NCI-H1048 (cell line): ENCODE results near the gene CDK2AP2.
A peak's percentile ranks its signal among the peaks of the same experiment; 100 is the strongest.
"Not testable (repeated sequence)": the region's sequence is repeated elsewhere in the genome, so short reads cannot be mapped to it uniquely, and the experiment has no call there.

Experiments used
- DNase-seq: peaks from one replicate; lab custom pipeline; 2025; lab: John Stamatoyannopoulos, UW

Gene CDK2AP2

DNA sequence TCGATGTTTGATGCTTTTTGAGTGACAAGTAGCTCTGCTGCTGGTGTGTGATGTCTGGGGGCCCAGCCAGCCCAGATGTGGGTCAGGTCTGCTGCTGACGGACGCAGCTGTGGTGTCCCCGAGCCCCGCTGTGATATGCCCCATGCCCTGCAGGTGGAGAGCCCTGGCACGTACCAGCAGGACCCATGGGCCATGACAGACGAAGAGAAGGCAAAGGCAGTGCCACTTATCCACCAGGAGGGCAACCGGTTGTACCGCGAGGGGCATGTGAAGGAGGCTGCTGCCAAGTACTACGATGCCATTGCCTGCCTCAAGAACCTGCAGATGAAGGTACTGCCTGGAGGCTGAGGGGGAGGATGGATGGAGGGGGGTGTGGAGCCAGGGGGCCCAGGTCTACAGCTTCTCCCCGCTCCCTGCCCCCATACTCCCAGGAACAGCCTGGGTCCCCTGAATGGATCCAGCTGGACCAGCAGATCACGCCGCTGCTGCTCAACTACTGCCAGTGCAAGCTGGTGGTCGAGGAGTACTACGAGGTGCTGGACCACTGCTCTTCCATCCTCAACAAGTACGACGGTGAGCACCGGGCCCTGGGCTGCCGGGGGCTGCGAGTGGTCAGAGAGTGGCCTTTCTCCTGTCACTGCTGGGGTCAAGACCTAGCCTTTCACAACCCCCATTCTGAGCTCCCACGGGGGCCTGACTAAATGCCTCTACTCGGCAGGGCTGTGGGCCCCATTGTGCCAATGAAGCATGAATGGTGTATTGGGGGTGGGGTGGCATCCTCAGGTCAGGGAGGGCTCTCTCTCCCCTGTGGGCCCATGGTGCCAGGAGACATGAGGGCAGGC, 17.9 kb downstream of the CDK2AP2 start:
- no peak for DNase-seq

DNA sequence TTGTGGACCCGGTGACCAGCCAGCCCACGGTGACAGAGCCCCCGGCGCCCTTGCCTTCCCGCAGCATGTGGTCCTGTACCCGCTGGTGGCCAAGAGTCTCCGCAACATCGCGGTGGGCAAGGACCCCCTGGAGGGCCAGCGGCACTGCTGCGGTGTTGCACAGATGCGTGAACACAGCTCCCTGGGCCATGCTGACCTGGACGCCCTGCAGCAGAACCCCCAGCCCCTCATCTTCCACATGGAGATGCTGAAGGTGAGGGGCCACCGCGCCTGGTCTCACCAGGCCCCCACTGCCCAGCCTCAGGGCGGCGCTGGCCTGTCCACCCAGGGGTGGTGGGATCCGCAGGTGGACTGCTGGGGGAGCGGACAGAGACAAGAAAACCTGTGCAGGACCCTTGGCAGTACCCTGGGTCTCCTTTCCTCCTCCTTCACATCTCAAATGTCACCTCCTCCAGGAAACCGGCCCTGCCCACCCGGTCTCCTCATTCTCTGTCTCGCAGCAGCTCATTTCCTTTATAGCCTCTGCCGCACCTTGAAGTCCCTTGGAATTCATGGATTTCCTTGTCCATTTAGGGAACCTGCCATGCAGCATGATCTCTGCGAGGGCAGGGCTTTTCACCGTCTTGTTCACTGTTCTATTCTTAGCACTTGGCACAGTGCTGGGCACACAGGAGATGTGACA, 18.6 kb downstream of the CDK2AP2 start:
- DNase-seq: no peak

DNA sequence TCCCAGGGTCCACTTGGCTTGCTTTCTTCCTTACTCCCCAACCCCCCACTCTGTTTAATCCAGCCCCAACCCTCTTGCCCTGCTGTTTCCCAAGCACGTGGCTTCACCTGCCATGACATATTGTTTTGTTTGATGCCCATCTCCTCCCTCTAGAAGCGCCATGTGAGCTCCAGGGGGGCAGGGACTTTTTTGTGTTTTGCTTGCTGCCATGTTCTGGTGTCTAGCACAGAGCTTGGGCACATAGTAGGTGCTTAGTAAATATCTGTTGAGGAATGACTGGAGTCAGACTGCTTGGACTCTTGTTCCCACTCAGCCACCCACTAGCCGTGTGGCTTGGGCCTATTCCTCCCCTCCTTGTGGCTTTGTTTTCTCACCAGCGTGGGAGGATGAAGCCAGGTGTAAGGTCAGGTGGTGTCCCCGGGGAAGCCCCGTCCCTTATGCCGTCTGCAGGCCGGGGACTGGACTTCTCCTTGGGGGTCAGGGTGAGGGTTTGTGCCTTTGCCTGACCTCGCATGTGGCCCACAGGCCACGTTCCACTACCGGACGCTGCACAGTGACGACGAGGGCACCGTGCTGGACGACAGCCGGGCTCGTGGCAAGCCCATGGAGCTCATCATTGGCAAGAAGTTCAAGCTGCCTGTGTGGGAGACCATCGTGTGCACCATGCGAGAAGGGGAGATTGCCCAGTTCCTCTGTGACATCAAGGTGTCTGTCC, 21.3 kb downstream of the CDK2AP2 start:
- no peak for DNase-seq

DNA sequence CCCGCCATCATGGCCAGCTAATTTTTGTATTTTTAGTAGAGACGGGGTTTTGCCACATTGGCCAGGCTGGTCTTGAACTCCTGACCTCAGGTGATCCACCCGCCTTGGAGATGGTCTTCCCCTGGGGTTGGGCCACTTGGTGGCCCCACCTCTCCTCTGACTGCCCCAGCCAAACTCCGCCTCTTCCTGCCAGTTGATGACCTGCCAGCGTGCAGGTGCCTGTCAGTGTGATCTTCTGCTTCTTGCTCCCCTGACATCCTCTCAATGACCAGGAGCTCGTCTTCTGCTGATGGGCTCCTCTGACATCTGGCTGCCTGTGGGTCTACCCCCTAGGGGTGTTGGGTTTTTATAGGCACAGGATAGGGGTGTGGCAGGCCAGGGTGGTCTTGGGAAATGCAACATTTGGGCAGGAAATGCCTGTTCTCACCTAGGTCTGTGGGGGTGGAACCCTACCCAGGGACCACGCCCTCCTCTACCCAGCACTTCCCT, 22.0 kb downstream of the CDK2AP2 start:
- DNase-seq: not testable (repeated sequence)

DNA sequence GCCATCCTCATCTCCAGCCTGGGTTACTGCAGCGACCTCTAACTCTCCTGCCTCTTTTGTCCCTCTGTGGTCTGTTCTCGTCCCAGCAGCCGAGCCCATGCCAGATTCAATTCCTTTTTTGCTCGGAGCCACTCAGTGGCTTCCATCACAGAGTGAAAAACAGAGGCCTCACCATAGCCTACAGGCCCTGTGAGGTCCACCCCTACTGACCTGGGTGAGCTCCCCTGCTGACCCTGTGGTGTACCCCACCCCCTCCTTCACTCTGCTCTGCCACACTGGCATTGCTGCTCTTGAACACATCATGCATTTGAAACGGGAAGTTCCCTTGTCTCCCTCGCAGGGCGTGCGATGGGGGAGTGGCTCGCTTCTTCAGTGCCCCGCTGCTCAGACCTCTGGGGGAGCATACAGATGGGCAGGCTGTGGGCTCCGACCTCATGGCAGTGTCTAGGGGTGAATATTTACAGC, 23.1 kb downstream of the CDK2AP2 start:
- no peak for DNase-seq

DNA sequence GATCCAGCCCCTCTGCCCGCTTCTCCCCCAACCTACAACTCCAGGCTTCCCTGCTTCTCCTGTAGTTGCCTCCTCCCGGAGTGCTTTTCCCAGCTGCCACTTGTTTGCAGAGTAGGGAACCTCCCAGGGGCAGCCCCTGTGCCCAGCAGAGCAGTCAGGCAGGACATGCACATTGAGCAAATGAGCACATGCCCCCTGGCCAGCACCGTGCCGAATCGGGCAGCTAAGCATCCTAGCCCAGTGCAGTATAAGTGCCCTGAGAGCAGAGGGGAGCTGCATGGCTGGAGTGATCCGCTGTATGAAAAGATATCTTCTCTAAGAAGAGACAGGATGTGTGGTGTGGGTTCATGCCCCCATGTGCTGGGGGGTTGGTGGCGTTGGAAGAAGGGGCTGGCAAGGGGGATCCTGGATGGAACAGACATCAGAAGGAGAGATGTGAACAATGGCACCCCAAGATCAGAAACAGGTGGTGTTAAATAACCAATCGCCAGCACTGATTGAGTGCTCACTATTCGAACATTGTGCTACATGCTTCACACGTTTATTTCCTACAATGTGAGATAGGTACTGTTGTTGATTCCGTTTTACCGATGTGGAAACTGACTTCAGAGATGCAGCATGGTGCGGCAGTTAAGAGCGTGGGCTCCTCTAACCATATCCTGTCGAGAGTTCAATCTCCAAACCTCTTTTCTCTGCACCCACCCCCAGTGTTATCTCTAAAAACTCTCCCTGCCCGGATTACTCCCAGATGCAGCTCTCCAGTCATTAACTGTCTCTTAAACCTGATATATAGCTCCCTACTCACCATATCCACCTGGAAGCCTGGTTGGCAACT, 23.9 kb downstream of the CDK2AP2 start:
- no peak for DNase-seq

DNA sequence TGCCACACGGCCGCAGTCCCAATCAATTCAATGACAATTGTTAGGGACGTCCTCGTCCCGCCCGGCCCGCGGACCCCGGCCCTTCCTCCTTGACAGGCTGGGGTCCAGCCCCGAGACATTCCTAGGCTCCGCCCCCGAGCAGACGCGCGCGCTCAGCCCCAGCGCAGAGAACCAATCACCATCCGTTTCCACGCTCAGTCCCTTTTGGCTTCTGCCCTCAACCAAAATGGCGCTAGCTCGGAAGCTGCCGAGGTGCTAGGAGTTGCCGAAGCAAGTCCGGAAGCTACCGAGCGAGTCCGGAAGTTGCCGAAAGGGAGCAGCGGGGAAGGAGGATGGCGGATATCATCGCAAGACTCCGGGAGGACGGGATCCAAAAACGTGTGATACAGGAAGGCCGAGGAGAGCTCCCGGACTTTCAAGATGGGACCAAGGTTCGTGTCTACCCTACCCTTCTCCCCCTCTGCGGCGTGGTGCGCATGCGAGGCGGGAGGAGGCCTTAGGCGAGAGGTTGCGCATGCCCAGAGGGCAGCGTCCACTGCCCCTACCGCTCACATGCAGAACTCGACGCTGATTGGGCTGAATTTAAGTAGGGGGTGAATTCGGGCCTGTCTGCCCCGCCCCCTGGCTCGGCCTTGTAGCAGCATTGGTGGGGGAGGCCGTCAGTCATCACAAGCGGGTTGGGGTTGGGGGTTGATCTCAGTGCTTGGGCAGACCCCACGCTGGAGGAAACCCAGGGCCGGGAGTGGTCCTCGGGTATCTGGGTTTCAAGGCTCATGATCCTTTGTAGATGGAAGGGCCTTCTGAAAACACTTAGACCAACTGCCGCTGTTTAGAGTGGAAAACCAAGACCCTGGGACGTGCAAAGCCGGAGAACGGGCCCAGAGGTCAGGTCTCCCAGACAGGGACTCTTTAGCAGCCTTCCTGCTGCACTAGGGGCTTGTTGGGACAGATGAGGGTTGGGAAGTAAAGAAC, 24.8 kb downstream of the CDK2AP2 start, which contains the start of gene AIP:
AIP (plus strand) TSS at position 200 of the 972 bp plus-strand sequence; CDS start at position 333, 133 bp downstream.
- DNase-seq: peak; percentile 97

DNA sequence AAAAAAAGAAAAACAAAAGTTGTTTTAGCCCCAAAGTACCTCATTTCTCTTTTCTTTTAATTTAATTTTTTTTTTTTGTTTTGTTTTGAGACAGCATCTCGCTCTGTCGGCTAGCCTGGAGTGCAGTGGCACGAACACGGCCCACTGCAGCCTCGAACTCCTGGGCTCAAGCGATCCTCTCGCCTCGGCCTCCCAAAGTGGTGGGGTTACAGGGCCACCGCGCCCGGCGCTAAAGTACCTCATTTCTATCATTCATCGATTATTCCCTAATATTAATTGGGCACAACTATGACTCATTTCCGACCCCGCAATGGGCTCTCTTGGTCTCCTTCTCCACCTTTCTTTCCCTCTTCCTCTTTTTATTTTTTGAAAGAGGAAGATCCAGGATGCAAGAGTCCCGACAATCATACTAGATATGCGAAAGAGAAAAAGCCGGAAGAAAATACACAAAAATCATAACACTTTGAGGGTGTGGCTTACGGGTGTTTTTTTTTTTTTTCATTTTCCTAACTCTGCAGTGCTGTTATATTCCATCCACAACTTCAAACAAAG, 25.6 kb downstream of the CDK2AP2 start:
- no peak for DNase-seq

DNA sequence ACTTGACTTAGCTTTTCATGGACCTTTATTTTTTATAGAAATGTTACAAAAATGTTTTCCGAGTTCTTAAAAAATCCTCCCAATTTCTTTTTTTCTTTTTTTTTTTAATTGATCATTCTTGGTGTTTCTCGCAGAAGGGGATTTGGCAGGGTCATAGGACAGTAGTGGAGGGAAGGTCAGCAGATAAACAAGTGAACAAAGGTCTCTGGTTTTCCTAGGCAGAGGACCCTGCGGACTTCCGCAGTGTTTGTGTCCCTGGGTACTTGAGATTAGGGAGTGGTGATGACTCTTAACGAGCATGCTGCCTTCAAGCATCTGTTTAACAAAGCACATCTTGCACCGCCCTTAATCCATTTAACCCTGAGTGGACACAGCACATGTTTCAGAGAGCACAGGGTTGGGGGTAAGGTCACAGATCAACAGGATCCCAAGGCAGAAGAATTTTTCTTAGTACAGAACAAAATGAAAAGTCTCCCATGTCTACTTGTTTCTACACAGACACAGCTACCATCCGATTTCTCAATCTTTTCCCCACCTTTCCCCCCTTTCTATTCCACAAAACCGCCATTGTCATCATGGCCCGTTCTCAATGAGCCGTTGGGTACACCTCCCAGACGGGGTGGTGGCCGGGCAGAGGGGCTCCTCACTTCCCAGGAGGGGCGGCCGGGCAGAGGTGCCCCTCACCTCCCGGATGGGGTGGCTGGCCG, 30.5 kb downstream of the CDK2AP2 start:
- DNase-seq: not testable (repeated sequence)

DNA sequence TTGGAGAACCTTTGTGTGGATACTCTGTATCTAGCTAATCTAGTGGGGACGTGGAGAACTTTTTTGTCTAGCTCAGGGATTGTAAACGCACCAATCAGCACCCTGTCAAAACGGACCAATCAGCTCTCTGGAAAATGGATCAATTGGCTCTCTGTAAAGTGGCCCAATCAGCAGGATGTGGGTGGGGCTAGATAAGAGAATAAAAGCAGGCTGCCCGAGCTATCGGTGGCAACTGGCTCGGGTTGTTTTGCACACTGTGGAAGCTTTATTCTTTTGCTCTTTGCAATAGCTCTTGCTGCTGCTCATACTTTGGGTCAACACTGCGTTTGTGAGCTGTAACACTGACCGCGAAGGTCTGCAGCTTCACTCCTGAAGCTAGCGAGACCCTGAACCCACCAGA, 31.3 kb downstream of the CDK2AP2 start:
- DNase-seq: not testable (repeated sequence)

DNA sequence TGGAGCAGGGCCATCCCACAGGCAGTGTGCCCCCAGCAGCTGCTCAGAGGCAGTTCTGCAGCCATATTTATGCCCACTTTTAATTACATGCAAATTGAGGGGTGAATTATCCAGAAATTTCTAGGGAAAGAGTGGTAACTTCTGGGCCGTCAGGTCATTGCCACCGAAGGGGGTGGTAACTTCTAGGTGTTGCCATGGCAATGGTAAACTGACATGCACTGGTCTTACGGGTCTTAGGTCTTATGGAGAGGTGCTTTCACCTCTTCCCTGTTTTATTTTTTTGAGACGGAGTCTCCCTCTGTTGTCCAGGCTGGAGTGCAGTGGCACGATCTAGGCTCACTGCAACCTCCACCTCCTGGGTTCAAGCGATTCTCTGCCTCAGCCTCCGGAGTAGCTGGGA, 35.1 kb downstream of the CDK2AP2 start:
- no peak for DNase-seq

DNA sequence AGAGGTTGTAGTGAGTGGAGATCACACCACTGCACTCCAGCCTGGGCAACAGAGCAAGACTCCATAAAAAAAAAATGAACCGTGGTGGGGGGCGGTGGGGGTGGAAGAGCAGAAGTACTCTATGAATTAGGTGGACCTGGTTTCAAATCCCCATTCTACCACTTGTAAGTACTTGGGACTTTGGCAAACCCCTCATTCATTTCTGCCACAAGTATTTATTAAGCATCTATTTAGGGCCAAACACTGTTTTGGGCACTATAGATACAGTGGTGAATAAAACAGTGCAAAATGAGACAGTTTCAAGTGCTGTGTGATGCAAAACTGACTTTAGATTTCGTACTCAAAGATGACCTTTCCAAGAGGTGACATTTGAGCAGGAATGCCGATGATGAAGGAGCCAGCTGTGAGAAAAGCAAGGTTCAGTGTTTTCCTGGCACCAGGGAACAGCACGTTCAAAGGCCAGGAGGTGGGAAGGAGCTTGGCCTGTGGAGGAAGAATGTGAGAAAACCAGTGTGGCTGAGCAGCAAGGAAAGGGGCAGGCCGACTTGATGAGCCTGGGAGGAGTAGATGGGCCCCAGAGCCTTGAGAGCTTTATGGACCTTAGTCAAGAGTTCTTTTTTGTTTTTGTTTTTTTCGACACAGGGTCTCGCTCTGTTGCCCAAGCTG, 37.5 kb downstream of the CDK2AP2 start:
- no peak for DNase-seq

DNA sequence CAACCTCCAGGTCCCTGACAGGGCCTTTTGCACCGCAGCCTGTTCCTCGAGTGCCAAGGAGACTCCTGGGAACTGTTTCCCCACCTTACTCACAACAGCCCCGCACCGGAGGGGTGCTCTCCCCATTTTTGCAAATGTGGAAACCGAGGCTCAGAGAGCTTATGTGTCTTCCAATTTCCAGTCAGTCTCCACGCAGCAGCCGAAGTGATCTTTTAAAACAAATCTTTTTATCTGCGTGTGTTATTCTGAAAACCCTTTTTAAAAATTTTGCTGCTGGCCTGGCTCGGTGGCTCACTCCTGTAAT, 38.5 kb downstream of the CDK2AP2 start:
- DNase-seq: no peak

DNA sequence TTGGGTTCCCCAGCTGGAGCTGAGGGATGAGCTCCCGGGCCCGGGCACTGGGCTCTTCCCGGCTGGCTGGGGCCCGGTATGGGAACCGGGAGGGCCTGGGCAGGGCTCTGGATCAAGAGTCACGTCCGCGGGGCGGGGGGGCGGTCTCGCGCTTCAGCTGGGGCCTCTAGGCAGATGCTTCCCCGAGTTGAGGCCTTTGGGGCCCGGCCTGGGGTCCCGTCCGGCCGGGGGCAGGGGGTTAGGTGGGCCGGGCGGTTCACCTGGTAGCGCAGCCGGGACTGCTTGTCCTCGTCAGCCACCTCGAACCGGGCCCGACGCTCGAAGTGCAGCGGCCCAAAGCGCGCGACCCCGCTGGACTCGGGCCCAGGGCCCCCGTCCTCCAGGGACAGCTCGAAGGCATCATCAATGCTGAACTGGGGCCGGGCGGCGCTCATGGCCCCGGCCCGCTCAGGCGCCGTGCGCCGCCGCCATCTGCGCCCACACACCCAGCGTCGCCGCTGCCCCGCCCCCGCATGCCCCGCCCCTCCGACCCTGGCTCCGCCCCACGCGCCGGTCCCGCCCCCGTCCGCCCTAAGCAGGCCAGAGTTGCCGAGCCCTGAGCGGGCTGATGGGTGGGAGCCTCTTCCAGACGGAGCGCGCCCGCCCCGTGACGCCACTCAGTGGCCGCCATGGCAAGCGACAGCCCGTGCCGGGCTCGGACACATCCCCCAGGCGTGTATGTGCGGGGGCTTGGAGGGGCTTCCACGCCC, 39.0 kb downstream of the CDK2AP2 start, which contains the start of gene TMEM134:
TMEM134 (minus strand) TSS at position 493 of the 749 bp plus-strand sequence; CDS start at position 434, 59 bp downstream.
- DNase-seq: peak; percentile 81

DNA sequence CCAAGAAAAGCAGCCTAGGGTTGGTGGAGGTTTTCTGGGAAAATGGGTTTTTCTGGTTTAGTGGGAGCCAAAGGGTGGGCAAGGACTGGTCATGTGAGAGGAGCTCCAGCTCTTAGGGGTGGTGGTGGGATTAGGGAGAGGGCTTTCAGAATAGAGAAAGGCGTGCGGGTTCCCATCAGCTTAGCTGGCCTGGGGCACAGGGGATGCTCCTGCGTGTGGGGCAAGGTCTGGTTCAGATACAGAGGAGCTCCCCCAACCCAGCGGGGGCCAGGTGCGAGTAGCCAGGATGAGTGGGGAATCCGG, 39.6 kb downstream of the CDK2AP2 start:
- DNase-seq: no peak

DNA sequence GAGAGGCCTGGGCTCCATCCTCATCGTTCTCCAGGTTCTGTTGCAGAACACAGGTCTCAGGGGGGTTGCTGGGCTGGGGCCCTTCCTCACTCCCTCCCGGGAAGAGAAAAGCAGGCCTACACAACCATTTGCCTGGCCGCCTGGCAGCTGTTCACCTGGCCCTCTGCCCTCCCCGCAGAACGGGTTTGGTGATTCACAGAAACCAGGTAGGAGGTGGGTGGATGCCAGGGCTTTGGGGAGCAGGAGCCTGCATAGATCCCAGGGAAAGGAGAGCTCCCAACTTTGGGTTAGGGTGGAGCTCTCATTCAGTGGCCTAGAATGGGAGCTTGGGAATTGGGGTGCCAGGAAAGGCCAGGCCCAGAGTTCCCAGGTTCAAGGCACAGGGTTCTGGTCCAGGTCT, 39.9 kb downstream of the CDK2AP2 start:
- DNase-seq: no peak

DNA sequence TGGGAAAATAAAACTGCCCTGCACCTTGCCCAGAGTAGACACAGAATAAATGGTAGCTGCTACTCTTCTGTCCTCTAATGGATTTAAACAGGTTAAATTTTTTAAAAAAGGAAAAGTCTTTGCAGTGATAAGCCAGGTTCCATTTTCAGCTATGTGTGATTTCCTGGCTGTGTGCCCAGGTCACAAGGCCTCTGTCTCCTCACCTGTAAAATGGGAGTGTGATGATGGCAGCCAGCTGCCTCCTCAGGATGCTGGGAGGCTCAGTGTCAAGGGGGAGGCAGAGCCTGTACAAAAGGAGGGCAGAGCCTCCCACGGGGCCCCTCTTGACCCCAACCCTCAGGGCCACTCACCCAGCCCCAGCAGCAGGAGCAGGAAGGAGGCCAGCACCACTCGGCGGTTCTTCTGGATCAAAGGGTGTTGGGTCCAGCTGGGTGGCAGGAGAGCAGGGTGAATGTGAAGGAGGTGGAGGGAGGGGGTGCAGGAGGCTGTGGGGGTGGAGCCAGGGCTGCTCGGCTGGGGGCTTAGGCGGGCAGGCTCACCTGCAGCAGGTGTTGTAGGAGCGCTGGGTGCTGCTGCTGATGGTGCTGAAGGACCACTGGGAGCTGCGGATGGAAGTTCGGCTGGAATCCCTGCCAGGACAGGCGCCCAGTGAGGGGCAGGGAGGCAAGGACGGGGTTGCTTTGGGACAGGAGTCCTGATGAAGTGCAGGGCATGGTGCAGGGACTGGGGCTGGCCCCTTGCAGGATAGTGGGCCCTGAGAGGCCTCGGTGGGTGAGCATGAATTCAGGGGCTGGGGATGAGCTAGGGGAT, 40.8 kb downstream of the CDK2AP2 start:
- no peak for DNase-seq
